ENCODE data around the gene TNS4.

TNS4 gene

GRCh38 chr17:40490982-40491381 is 10.4 kb downstream of the TNS4 start:
- DNase-seq = no peak

GRCh38 chr17:40490289-40490853 is 11.1 kb downstream of the TNS4 start:
- DNase-seq = no peak

- DNase-seq = no peak
These were observed 13.9 kb downstream of the TNS4 start for GRCh38 chr17:40487371-40488020.

- no peak for DNase-seq
These were observed 14.7 kb downstream of the TNS4 start for GRCh38 chr17:40486522-40487370.

- peak; percentile 40 for DNase-seq
These were observed 15.4 kb downstream of the TNS4 start for GRCh38 chr17:40485851-40486521.

GRCh38 chr17:40484973-40485530 is 16.4 kb downstream of the TNS4 start:
- no peak for DNase-seq

- no peak for DNase-seq
These were observed 17.0 kb downstream of the TNS4 start for GRCh38 chr17:40484285-40484972.

GRCh38 chr17:40483679-40484078 is 17.7 kb downstream of the TNS4 start:
- DNase-seq = no peak

GRCh38 chr17:40482722-40483121 is 18.7 kb downstream of the TNS4 start:
- DNase-seq = no peak

- DNase-seq = no peak
These were observed 20.3 kb downstream of the TNS4 start for GRCh38 chr17:40481106-40481505.

GRCh38 chr17:40480501-40481003 is 20.9 kb downstream of the TNS4 start:
- DNase-seq = peak; percentile 86

GRCh38 chr17:40479754-40480480 is 21.5 kb downstream of the TNS4 start:
- DNase-seq = no peak

GRCh38 chr17:40478486-40478885 is 22.9 kb downstream of the TNS4 start:
- DNase-seq = no peak

- DNase-seq = no peak
These were observed 23.6 kb downstream of the TNS4 start for GRCh38 chr17:40477796-40478195.

GRCh38 chr17:40475234-40475908 is 26.1 kb downstream of the TNS4 start:
- DNase-seq = no peak

- DNase-seq = no peak
These were observed 26.9 kb downstream of the TNS4 start for GRCh38 chr17:40474419-40475002.

GRCh38 chr17:40473573-40474365 is 27.7 kb downstream of the TNS4 start:
- DNase-seq = no peak

- DNase-seq = no peak
These were observed 28.5 kb downstream of the TNS4 start for GRCh38 chr17:40472733-40473452.
